ENCODE measurements around the gene NPY2R.

DNA sequence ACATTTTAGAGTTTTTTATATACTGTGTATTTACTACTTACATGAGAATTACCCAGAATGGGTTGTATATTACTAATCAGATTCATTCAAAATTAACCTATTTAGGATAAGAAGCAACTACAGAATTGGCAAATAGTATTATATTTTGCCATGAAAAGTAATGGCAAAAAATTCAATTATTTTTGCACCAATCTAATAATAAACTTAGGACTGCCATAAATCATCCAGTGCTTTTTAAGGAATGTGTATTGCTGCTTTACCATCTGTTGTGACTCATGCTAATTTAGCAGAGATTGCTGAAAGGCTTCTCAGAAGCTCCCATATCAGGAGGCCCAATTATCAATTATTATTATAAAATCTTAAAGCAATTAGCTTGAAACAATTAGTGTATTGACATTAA lies 24.0 kb downstream of the NPY2R start:
- TF ChIP-seq, protein P1, sequence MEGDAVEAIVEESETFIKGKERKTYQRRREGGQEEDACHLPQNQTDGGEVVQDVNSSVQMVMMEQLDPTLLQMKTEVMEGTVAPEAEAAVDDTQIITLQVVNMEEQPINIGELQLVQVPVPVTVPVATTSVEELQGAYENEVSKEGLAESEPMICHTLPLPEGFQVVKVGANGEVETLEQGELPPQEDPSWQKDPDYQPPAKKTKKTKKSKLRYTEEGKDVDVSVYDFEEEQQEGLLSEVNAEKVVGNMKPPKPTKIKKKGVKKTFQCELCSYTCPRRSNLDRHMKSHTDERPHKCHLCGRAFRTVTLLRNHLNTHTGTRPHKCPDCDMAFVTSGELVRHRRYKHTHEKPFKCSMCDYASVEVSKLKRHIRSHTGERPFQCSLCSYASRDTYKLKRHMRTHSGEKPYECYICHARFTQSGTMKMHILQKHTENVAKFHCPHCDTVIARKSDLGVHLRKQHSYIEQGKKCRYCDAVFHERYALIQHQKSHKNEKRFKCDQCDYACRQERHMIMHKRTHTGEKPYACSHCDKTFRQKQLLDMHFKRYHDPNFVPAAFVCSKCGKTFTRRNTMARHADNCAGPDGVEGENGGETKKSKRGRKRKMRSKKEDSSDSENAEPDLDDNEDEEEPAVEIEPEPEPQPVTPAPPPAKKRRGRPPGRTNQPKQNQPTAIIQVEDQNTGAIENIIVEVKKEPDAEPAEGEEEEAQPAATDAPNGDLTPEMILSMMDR (IDR thresholded peaks at IDR 0.05) = no peak
- no peak for TF ChIP-seq POLR2A (IDR thresholded peaks at IDR 0.05)
